Neuronal stem cell (in vitro differentiated cells): Measurements from ENCODE around the gene TGFB2.

ENCODE experiments used
- DNase-seq: peaks from one replicate; pipeline ENCODE4 v3.0.0-alpha.2; 2013; ENCODE audit warnings: low spot score
- H2AFZ ChIP-seq: one replicate; pipeline ENCODE4 v1.6.1; 2013; ENCODE audit warnings: mild to moderate bottlenecking, low read length, inconsistent platforms
- H2AK5ac ChIP-seq: 2 replicates; pipeline ENCODE4 v1.6.1; 2013; ENCODE audit warnings: low read depth, mild to moderate bottlenecking, inconsistent platforms, low read length, moderate library complexity, mixed read lengths
- H2BK120ac ChIP-seq: 2 replicates; pipeline ENCODE4 v1.6.1; 2013; ENCODE audit warnings: low read depth, mild to moderate bottlenecking, inconsistent platforms, low read length, moderate library complexity, mixed read lengths
- H2BK12ac ChIP-seq: one replicate; pipeline ENCODE4 v1.6.1; 2013; ENCODE audit warnings: low read length, inconsistent platforms
- H2BK15ac ChIP-seq: 2 replicates; pipeline ENCODE4 v1.6.1; 2013; ENCODE audit warnings: mild to moderate bottlenecking, low read length, inconsistent platforms, mixed read lengths
- H2BK5ac ChIP-seq: one replicate; pipeline ENCODE4 v1.6.1; 2013; ENCODE audit warnings: inconsistent platforms, mild to moderate bottlenecking, low read length, moderate library complexity
- H3K14ac ChIP-seq: one replicate; pipeline ENCODE4 v1.6.1; 2013; ENCODE audit warnings: low read length, inconsistent platforms
- H3K18ac ChIP-seq: 2 replicates; pipeline ENCODE4 v1.6.1; 2013; ENCODE audit warnings: low read length, inconsistent platforms
- H3K23ac ChIP-seq: 2 replicates; pipeline ENCODE4 v1.6.1; 2013; ENCODE audit warnings: low read depth, mild to moderate bottlenecking, mixed read lengths, low read length, inconsistent platforms; ENCODE audit not compliant: poor library complexity
- H3K27ac ChIP-seq: replicated peaks from 3 replicates; pipeline ENCODE4 v1.5.1; 2013; ENCODE audit warnings: low read length, inconsistent platforms
- H3K27me3 ChIP-seq, 3 experiments: 2 replicates each; pipeline ENCODE4 v1.6.1; 2013; ENCODE audit warnings: low read length in 3 of 3, mild to moderate bottlenecking in 2 of 3, inconsistent platforms in 1 of 3, low read depth in 1 of 3, mixed read lengths in 1 of 3, moderate library complexity in 1 of 3; ENCODE audit not compliant: control insufficient read depth in 3 of 3, insufficient read depth in 3 of 3
- H3K36me3 ChIP-seq, 2 donors: replicated peaks in 1 of 2; 2 replicates each; pipeline ENCODE4 v1.6.1; 2013; ENCODE audit warnings: low read length in 2 of 2; ENCODE audit not compliant: control insufficient read depth in 2 of 2, insufficient read depth in 2 of 2
- H3K4ac ChIP-seq: 2 replicates; pipeline ENCODE4 v1.6.1; 2013; ENCODE audit warnings: inconsistent platforms, mild to moderate bottlenecking, low read length, moderate library complexity
- H3K4me1 ChIP-seq, 2 donors: 1 replicate in 1 of 2; 2 replicates in 1 of 2; pipeline ENCODE4 v1.6.1; 2013; ENCODE audit warnings: low read length in 2 of 2, low read depth in 1 of 2; ENCODE audit not compliant: control insufficient read depth in 2 of 2, insufficient read depth in 1 of 2
- H3K4me2 ChIP-seq: one replicate; pipeline ENCODE4 v1.6.1; 2013; ENCODE audit warnings: mild to moderate bottlenecking, low read length, inconsistent platforms; ENCODE audit not compliant: insufficient read depth, poor library complexity, severe bottlenecking
- H3K4me3 ChIP-seq, 2 donors: 2 replicates each; pipeline ENCODE4 v1.5.1; 2013; ENCODE audit warnings: low read length in 2 of 2, mild to moderate bottlenecking in 2 of 2, inconsistent platforms in 1 of 2, moderate library complexity in 1 of 2
- H3K79me1 ChIP-seq: one replicate; pipeline ENCODE4 v1.6.1; 2013; ENCODE audit warnings: low read depth, mild to moderate bottlenecking, inconsistent platforms, low read length, moderate library complexity
- H3K9ac ChIP-seq: one replicate; pipeline ENCODE4 v1.6.1; 2013; ENCODE audit warnings: mild to moderate bottlenecking, low read depth, low read length, inconsistent platforms; ENCODE audit not compliant: poor library complexity
- H3K9me3 ChIP-seq, 2 donors: replicated peaks in 1 of 2; 2 replicates each; pipeline versions ENCODE3 to v1.6.1; 2013; ENCODE audit warnings: low read length in 2 of 2, mild to moderate bottlenecking in 2 of 2, inconsistent platforms in 1 of 2, low read depth in 1 of 2, mixed read lengths in 1 of 2, moderate library complexity in 1 of 2; ENCODE audit not compliant: control insufficient read depth in 2 of 2, insufficient read depth in 1 of 2
- H4K8ac ChIP-seq: one replicate; pipeline ENCODE4 v1.6.1; 2013; ENCODE audit warnings: low read depth, mild to moderate bottlenecking, inconsistent platforms, low read length, moderate library complexity
- H4K91ac ChIP-seq: one replicate; pipeline ENCODE4 v1.6.1; 2013; ENCODE audit warnings: low read length, low read depth, mild to moderate bottlenecking, inconsistent platforms; ENCODE audit not compliant: poor library complexity
- WGBS, 2 donors: extraction: QIAGEN DNeasy Blood & Tissue Kit; methylation state at CpG; one replicate each; pipeline ENCODE4 v1.1.7; 2013; ENCODE audit warnings: missing lambda C conversion rate in 2 of 2, mixed read lengths in 1 of 2; ENCODE audit not compliant: insufficient read length in 2 of 2, insufficient replicate concordance in 1 of 2; ENCODE audit errors: extremely low coverage in 2 of 2; 5-methylcytosine and 5-hydroxymethylcytosine counted together

The TGFB2 gene

DNA sequence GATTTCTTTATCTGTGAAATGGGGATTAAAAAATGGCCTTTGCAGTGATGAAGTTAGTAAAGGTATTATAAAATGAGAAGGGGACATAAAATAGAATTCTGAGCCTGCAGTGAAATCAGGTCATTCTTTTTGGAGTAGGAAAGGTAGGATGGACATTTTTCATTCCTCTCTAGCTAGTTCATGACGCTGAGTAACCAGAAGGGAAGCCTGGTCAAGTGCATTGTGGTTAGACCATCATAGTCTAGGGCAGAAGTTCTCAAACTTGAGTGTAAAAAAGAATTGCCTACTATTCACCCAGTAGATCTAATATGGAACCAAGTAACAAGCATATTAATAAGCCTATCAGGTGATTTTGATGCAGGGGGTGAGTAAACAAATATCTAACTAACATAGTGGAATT lies 50.8 kb downstream of the TGFB2 start:
- Histone ChIP-seq H2BK15ac (no peak overlapping the region), H2AFZ (no peak overlapping the region), H3K9me3 (no peaks in the 10 kb centered on the region), H3K27me3 (no peaks in the 10 kb centered on the region), H3K23ac (no peak overlapping the region), H3K18ac (no peak overlapping the region), H3K27ac (no peak overlapping the region), H3K36me3 (no peaks in the 10 kb centered on the region), H3K79me1 (no peaks in the 10 kb centered on the region), H3K4ac (no peak overlapping the region), H4K91ac (no peak overlapping the region), H3K14ac (no peak overlapping the region), H2BK5ac (no peak overlapping the region), H3K4me2 (no peak overlapping the region), H3K4me1 (no peaks in the 10 kb centered on the region), H2BK12ac (no peak overlapping the region), H3K9ac (no peak overlapping the region), H2AK5ac (no peak overlapping the region), H3K4me3 (no peak overlapping the region), H4K8ac (no peak overlapping the region), H2BK120ac (no peak overlapping the region)
- no CpG with 5 or more reads among the region's 1 CpG for WGBS, 2 donors
- DNase-seq, result no peak

GRCh38 chr1:218397752-218398339 lies 52.7 kb downstream of the TGFB2 start:
- Histone ChIP-seq H3K4me2 (no peak overlapping the region), H4K8ac (no peak overlapping the region), H3K79me1 (no peaks in the 10 kb centered on the region), H3K4me1 (no peaks in the 10 kb centered on the region), H3K14ac (no peak overlapping the region), H2BK12ac (no peak overlapping the region), H3K36me3 (no peaks in the 10 kb centered on the region), H3K4me3 (no peak overlapping the region), H3K18ac (no peak overlapping the region), H3K9me3 (peaks cover 0 to 3% of the 10 kb centered on the region in 2 donors), H3K23ac (no peak overlapping the region), H2BK5ac (no peak overlapping the region), H2BK15ac (no peak overlapping the region), H4K91ac (no peak overlapping the region), H2AFZ (no peak overlapping the region), H3K27ac (no peak overlapping the region), H3K27me3 (no peaks in the 10 kb centered on the region), H3K4ac (no peak overlapping the region), H3K9ac (no peak overlapping the region), H2BK120ac (no peak overlapping the region), H2AK5ac (no peak overlapping the region)
- DNase-seq, result no peak
- no CpG with 5 or more reads among the region's 8 CpGs for WGBS, 2 donors

DNA sequence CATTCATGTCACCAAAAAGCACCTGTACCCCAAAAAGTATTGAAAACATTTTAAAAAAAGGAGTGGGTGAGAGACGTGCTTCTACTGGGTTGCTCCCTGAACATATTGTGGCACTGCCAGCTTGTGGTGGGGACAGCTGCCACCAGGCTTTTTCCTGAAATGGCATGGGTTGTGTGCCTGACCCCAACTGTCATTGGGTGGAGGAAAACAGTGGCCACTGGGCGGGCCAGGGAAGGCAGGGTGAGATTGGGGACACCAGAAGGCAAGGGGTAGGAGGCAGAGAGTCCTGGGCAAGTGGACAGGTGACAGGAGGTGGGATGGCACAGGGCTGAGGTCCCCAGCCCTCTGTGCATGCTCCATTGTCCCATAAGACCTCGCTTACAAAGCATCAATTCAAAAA lies 55.5 kb downstream of the TGFB2 start:
- Histone ChIP-seq H2BK5ac (no peak overlapping the region), H3K4me2 (no peak overlapping the region), H2AK5ac (peak overlapping the region; percentile 39), H3K79me1 (no peaks in the 10 kb centered on the region), H4K91ac (no peak overlapping the region), H3K9ac (no peak overlapping the region), H3K36me3 (no peaks in the 10 kb centered on the region), H3K4me3 (no peak overlapping the region), H3K23ac (no peak overlapping the region), H4K8ac (no peak overlapping the region), H2BK12ac (no peak overlapping the region), H3K27ac (no peak overlapping the region), H2AFZ (no peak overlapping the region), H2BK15ac (no peak overlapping the region), H3K27me3 (no peaks in the 10 kb centered on the region), H3K14ac (no peak overlapping the region), H2BK120ac (peak overlapping the region; percentile 42), H3K4me1 (no peaks in the 10 kb centered on the region), H3K9me3 (peaks cover 0 to 3% of the 10 kb centered on the region in 2 donors), H3K4ac (no peak overlapping the region), H3K18ac (no peak overlapping the region)
- DNase-seq, result no peak
- WGBS, 2 donors, result no CpG with 5 or more reads among the region's 3 CpGs

DNA sequence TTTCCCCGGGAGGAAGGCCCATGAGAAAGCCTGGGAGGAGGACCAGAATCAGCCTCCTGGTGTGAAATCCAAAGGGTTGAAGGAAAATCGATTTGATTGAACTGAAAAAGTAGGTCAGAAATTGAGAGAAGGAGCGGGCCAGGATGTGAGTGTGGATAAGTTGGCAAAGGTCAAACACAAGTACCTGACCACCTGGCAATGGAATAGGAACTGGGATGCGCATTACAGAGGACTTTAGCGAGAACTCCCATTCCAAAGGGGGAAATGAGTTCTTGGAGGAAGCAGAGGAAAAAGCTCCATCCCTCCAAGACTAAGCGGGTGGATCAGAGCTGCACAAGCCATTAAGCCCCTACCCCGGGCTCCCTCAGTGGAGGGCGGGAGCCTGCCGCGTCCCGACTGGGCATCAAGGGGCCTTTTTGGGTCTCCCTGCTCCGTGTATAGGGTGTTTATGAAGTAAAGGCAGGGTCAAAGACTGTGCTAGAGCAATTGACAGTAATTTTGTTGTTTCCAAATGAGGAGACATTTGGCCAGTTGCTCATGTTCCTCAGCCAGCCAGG lies 56.4 kb downstream of the TGFB2 start:
- H3K4me1 ChIP-seq, result no peaks in the 10 kb centered on the region
- no peak overlapping the region for H4K8ac ChIP-seq
- no CpG with 5 or more reads among the region's 12 CpGs for WGBS, 2 donors
- no peak overlapping the region for H3K4ac ChIP-seq
- H3K79me1 ChIP-seq, result no peaks in the 10 kb centered on the region
- no peak overlapping the region for H3K4me3 ChIP-seq
- H3K18ac ChIP-seq, result no peak overlapping the region
- no peak overlapping the region for H3K27ac ChIP-seq
- no peak overlapping the region for H2BK15ac ChIP-seq
- peaks cover 0 to 3% of the 10 kb centered on the region in 2 donors for H3K9me3 ChIP-seq
- no peak overlapping the region for H3K9ac ChIP-seq
- no peak overlapping the region for H2AFZ ChIP-seq
- no peak overlapping the region for H2BK12ac ChIP-seq
- no peak overlapping the region for H2AK5ac ChIP-seq
- no peak overlapping the region for H3K23ac ChIP-seq
- no peak overlapping the region for H2BK120ac ChIP-seq
- no peak overlapping the region for H3K14ac ChIP-seq
- no peak for DNase-seq
- H2BK5ac ChIP-seq, result no peak overlapping the region
- no peak overlapping the region for H4K91ac ChIP-seq
- H3K36me3 ChIP-seq, result no peaks in the 10 kb centered on the region
- H3K4me2 ChIP-seq, result no peak overlapping the region
- H3K27me3 ChIP-seq, result no peaks in the 10 kb centered on the region
